ENCODE data around the gene PCDHGA9. TPM values are rescaled to one million over a fixed set of nuclear protein-coding genes. Genes with fewer than 3 reads are reported as not detected.
"Not testable (repeated sequence)": the region's sequence is repeated elsewhere in the genome, so short reads cannot be mapped to it uniquely, and the experiment has no call there.

The PCDHGA9 gene
- total RNA-seq, 1 donor from 2014 or later = 2.3 TPM

GRCh38 chr5:141398608-141399007, 4.0 kb upstream of the PCDHGA9 start:
- H3K27ac Mint-ChIP-seq = no peak overlapping the region
- DNase-seq (ENCODE audit: low spot score in 2 of 2, unreplicated experiment in 2 of 2) = no peak
- no peaks in the 10 kb centered on the region for H3K4me1 Mint-ChIP-seq
- peaks cover 46% of the 10 kb centered on the region for H3K36me3 Mint-ChIP-seq
- no peaks in the 10 kb centered on the region for H3K27me3 Mint-ChIP-seq (ENCODE audit: low read depth)
- no peak for TF ChIP-seq CTCF (IDR thresholded peaks at IDR 0.05; ENCODE audit: unreplicated experiment)
- H3K9me3 Mint-ChIP-seq = peaks cover 50% of the 10 kb centered on the region
- H3K4me3 Mint-ChIP-seq = no peak overlapping the region

- no peaks in the 10 kb centered on the region for H3K27me3 Mint-ChIP-seq (ENCODE audit: low read depth)
- no peak for DNase-seq (ENCODE audit: low spot score in 2 of 2, unreplicated experiment in 2 of 2)
- no peaks in the 10 kb centered on the region for H3K4me1 Mint-ChIP-seq
- peaks cover 48% of the 10 kb centered on the region for H3K36me3 Mint-ChIP-seq
- peaks cover 51% of the 10 kb centered on the region for H3K9me3 Mint-ChIP-seq
- no peak overlapping the region for H3K4me3 Mint-ChIP-seq
- H3K27ac Mint-ChIP-seq = no peak overlapping the region
- TF ChIP-seq CTCF (IDR thresholded peaks at IDR 0.05; ENCODE audit: unreplicated experiment) = no peak
Measured at GRCh38 chr5:141399555-141400258, 2.9 kb upstream of the PCDHGA9 start.

GRCh38 chr5:141403387-141403786, 809 bp downstream of the PCDHGA9 start:
- DNase-seq (ENCODE audit: low spot score in 2 of 2, unreplicated experiment in 2 of 2) = no peak
- no peak for TF ChIP-seq CTCF (IDR thresholded peaks at IDR 0.05; ENCODE audit: unreplicated experiment)
- Mint-ChIP-seq H3K27ac (no peak overlapping the region), H3K4me1 (peaks cover 2% of the 10 kb centered on the region), H3K4me3 (no peak overlapping the region), H3K36me3 (peaks cover 56% of the 10 kb centered on the region), H3K9me3 (peaks cover 52% of the 10 kb centered on the region), H3K27me3 (ENCODE audit: low read depth) (no peaks in the 10 kb centered on the region)

- H3K36me3 Mint-ChIP-seq = peaks cover 59% of the 10 kb centered on the region
- peaks cover 44% of the 10 kb centered on the region for H3K9me3 Mint-ChIP-seq
- peak; percentile 62 to 85 for DNase-seq (ENCODE audit: low spot score in 2 of 2, unreplicated experiment in 2 of 2)
- TF ChIP-seq CTCF (IDR thresholded peaks at IDR 0.05; ENCODE audit: unreplicated experiment) = peak; percentile 87
- peaks cover 12% of the 10 kb centered on the region for H3K4me1 Mint-ChIP-seq
- H3K27me3 Mint-ChIP-seq (ENCODE audit: low read depth) = not testable (repeated sequence)
- peak within 1 kb of the TSS; percentile 91 for H3K4me3 Mint-ChIP-seq
- peak within 1 kb of the TSS; percentile 98 for H3K27ac Mint-ChIP-seq
Measured at GRCh38 chr5:141407790-141408505, 5.4 kb downstream of the PCDHGA9 start, which contains the start of gene PCDHGB6. Gene PCDHGB6, plus strand, starts transcription at chr5:141408021. Its CDS starts 182 bp downstream, at chr5:141408203.

GRCh38 chr5:141409598-141410306, 7.2 kb downstream of the PCDHGA9 start:
- no peak overlapping the region for H3K4me3 Mint-ChIP-seq

More at GRCh38 chr5:141409598-141410306, 7.2 kb downstream of the PCDHGA9 start:
- Mint-ChIP-seq H3K36me3 (peaks cover 66% of the 10 kb centered on the region), H3K4me1 (peaks cover 19% of the 10 kb centered on the region), H3K9me3 (peaks cover 46% of the 10 kb centered on the region), H3K27me3 (ENCODE audit: low read depth) (no peaks in the 10 kb centered on the region), H3K27ac (no peak overlapping the region)
- no peak for DNase-seq (ENCODE audit: low spot score in 2 of 2, unreplicated experiment in 2 of 2)
- no peak for TF ChIP-seq CTCF (IDR thresholded peaks at IDR 0.05; ENCODE audit: unreplicated experiment)

Measured in mesothelial cell of epicardium (in vitro differentiated cells).